TTC549 (cell line): ENCODE measurements around the gene PAGR1.

Experiments used
- FAIRE-seq: peaks from 2 replicates; lab custom pipeline; 2012; peaks lifted over from hg19 to GRCh38; lab: Jason Lieb, UNC

Gene PAGR1

DNA sequence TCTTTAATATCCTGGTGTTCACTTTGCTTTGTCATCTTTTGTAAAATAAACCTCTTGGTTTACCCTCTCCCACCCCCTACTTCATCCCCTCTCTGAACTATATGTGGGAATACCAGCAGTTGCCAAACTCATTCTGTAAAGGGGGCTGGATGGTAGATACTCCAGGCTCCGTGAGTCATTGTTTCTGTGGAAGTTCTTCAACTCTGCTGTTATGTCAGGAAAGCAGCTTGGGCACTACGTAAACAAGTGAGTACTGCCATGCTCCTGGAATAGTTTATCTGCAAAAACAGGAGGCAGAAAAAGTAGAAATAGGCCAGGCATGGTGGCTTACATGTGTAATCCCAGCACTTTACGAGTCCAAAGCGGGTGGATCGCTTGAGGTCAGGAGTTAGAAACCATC, 21.9 kb downstream of the PAGR1 start:
- FAIRE-seq: no peak

DNA sequence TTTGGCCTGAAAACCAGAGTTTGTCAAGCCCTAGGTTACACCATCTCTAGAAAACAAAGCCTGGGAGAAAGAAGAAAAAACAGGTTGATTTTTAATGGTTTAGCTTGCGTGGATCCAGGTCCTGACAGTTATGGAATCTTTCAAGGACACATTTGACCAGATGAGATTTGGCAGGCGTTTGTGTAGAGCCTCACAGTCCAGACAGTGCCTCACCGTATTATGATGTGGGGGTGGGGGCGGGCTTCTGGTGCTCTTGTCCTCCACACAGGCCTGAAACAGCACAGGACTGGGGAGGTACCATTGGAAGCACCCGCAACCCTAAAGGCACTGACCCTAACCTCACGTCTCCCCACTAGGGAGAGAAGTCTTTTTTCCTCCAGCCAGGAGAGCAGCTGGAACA, 23.9 kb downstream of the PAGR1 start:
- no peak for FAIRE-seq

DNA sequence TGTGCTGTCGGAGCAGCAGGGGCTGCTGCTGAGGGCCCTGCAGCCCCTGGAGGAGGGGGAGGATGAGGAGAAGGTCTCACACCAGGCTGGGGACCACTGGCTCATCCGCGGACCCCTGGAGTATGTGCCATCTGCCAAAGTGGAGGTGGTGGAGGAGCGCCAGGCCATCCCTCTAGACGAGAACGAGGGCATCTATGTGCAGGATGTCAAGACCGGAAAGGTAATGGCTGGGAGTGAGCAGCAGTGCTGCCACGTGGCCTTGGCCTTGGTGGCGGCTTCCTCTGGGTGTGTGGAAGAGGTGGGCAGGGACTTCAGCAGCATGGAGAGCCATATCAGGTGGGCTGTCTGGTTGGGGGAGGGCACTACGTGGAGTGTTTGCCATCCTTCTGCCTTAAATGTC, 24.3 kb downstream of the PAGR1 start:
- no peak for FAIRE-seq

- FAIRE-seq: no peak
Measured at GRCh38 chr16:29841631-29842030, 25.7 kb downstream of the PAGR1 start.

- no peak for FAIRE-seq
Measured at GRCh38 chr16:29842732-29843346, 26.9 kb downstream of the PAGR1 start.

DNA sequence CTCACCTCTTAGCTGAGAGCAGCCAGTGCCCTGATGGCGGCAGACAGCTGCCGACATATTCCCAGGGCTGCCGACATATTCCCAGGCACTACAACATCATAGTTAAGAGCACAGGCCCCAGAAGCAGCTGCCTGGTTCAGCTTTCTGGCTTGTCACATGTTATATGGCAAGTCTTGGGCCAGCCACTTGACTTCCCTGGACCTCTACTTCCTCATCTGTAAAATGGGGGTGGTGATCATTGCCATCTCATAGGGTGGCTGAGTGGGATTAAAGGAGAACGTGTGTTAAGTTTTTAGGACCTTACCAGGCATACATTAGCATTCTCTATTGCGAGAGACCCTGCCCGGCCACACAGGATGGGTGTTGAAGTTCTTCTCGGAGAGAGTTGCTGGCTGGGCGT, 28.0 kb downstream of the PAGR1 start:
- FAIRE-seq: no peak

DNA sequence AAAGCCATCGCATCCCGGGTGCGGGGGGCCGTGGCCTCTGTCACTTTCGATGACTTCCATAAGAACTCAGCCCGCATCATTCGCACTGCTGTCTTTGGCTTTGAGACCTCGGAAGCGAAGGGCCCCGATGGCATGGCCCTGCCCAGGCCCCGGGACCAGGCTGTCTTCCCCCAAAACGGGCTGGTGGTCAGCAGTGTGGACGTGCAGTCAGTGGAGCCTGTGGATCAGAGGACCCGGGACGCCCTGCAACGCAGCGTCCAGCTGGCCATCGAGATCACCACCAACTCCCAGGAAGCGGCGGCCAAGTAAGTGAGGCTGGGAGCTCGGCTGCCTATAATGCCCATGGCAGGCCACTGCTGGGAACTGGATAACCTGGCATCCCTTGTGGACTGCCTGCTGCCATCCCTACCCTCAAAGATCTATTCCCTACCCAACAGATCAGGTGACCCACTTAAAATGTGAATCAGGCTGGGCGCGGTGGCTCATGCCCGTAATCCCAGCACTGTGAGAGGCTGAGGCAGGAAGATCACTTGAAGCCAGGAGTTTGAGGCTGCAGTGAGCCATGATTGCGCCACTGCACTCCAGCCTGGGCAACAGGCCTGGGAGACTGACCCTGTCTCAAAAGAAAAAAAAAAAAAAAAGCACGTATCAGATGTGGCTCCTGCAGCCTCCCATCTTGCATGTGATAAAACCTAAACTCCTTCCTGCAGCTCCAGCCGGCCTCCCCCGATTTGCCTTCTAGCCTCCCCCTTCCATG, 28.8 kb downstream of the PAGR1 start:
- FAIRE-seq: no peak

- no peak for FAIRE-seq
Measured at GRCh38 chr16:29845656-29846055, 29.7 kb downstream of the PAGR1 start.

GRCh38 chr16:29848420-29849297, 32.7 kb downstream of the PAGR1 start:
- no peak for FAIRE-seq

- no peak for FAIRE-seq
Measured at GRCh38 chr16:29849505-29849904, 33.6 kb downstream of the PAGR1 start.

GRCh38 chr16:29850998-29851397, 35.0 kb downstream of the PAGR1 start:
- FAIRE-seq: no peak

- no peak for FAIRE-seq
Measured at GRCh38 chr16:29852654-29853053, 36.7 kb downstream of the PAGR1 start.

- no peak for FAIRE-seq
Measured at GRCh38 chr16:29854520-29855100, 38.7 kb downstream of the PAGR1 start.

GRCh38 chr16:29857133-29857760, 41.3 kb downstream of the PAGR1 start:
- FAIRE-seq: no peak

DNA sequence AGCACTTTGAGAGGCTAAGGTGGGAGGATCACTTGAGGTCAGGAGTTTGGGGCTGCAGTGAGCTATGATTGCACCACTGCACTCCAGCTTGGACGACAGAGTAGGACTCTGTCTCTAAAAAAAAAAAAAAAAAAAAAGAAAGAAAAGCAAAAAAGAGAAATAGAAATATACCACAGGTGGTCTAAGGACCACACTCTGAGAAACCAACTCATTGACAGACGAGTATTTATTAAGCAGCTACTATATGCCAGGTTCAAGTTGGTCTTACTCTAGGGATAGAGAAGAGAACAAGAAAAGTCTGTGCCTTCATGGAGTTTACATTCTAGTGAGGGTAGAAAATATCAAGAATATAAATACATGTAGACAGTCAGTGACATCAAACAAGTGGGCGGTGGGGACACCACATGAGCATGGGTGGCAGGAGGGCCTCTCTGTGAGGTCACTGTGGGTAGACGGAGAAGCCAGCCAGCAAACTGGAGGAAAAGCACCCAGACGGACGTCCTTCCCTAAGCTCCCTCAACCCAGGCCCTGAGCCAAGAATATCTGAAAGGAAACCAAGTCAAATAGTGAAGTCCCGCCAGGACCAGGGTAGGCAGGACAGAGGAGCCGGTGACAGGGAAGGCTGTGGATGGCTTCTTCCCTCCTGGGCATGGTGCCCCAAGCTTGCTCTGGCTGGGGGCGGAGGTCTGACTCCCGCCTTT, 42.3 kb downstream of the PAGR1 start:
- FAIRE-seq: no peak

DNA sequence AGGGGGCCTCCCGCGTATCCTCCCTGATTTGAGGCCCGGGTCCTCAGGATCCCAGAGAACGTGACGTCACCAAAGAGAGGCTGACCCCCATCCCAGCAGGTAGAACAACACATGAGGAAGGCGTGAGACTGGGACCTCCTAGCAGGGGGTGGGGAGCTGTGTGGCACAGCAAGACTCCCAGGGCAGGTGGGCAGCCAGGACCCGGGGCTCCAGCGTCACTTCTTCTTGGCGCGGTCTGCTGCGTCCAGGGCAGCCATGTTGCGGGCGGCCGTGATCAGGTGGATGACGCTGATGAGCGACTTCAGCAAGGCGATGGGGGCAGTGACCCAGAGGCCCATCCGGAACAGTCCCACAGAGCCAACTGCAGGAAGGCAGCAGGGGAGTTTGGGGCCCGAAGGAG, 43.0 kb downstream of the PAGR1 start:
- no peak for FAIRE-seq

DNA sequence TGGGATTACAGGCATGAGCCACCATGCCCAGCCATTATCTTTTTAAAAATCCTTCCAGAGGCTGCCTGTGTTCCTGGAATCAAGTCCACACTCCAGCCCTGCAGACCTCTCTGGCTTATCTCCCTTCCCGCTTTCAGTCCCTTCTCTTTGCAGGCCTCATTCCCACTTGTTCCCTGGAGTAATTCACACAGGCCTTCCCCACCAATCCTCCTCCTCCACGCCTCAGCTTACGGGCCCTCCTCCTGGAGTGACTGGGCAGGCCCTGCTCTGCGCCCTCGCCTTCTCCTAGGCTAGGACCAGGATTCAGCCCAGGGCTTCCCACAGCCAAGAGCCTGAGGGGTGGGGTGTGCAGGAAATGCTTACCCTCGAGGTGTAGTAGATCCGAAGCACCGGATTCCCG, 44.3 kb downstream of the PAGR1 start:
- FAIRE-seq: no peak

- FAIRE-seq: no peak
Measured at GRCh38 chr16:29862383-29862883, 46.5 kb downstream of the PAGR1 start.

GRCh38 chr16:29862884-29863668, 47.1 kb downstream of the PAGR1 start, which contains the start of gene CDIPT:
TSS of gene CDIPT (minus strand) at chr16:29863226. CDS start at chr16:29862857, 369 bp downstream.
- peak; percentile 57 for FAIRE-seq

DNA sequence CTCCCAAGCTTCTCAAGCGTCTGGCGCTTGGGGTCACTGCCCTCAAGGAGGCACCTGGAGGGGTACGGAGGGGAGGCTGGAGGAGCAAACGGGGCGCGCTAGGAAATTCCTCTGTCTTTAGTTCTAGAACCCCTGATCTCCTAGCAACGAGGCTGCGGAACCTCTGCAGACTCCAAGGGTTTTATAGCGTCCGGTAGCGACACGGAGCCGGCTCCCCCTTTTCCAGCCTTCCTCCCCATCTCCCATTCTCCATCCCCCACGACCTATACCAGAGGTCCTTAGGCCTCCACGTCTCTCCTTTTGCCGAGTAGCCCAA, 47.7 kb downstream of the PAGR1 start:
- no peak for FAIRE-seq

DNA sequence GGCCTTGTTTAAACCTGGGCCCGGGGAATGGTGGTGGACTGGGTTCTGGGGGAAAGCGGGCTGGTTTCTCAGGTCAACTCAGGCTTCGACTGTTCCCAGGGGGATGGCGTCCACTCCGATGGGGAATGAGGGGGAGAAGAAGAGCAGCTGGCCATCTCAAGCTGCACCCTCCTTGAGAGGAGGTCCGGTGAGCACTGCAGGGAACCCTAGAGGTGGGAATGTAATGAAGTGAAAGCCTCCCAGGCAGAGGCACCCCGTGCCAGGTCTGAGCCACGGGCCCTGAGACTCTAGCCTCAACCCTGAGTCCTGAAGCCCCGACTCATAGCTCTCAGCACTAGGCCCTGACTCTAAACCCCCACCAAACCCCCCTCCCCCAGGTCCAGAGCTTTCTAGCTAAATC, 48.3 kb downstream of the PAGR1 start:
- FAIRE-seq: no peak
